ENCODE data around the gene TAP1.

DNA sequence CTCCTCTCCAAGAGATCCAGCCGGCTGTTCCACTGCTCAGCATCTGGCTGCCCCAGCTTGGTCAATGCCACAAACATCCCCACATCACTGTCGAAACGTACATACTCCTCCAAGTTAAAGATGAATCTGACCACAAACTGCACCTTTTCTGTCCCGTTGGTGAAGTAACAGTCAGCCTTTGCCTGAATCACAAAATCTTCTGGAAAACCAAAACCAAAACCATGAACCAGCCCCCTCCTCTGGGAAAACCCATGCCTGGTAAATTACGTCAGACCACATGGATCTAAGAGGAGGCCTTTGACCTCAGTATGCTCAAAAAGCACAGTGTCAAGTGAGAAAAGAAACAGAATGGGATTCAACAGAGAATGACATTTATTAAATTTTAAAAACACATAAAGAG, 38.4 kb downstream of the TAP1 start:
- TF ChIP-seq, protein P1, sequence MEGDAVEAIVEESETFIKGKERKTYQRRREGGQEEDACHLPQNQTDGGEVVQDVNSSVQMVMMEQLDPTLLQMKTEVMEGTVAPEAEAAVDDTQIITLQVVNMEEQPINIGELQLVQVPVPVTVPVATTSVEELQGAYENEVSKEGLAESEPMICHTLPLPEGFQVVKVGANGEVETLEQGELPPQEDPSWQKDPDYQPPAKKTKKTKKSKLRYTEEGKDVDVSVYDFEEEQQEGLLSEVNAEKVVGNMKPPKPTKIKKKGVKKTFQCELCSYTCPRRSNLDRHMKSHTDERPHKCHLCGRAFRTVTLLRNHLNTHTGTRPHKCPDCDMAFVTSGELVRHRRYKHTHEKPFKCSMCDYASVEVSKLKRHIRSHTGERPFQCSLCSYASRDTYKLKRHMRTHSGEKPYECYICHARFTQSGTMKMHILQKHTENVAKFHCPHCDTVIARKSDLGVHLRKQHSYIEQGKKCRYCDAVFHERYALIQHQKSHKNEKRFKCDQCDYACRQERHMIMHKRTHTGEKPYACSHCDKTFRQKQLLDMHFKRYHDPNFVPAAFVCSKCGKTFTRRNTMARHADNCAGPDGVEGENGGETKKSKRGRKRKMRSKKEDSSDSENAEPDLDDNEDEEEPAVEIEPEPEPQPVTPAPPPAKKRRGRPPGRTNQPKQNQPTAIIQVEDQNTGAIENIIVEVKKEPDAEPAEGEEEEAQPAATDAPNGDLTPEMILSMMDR (IDR thresholded peaks at IDR 0.05; ENCODE audit: extremely low read depth in 1 of 2, insufficient read depth in 1 of 2, low read depth in 1 of 2, low read length in 2 of 2) = no peak
- TF ChIP-seq POLR2A (IDR thresholded peaks at IDR 0.05; ENCODE audit: low read depth, low read length) (no peak), POLR2AphosphoS5 (IDR thresholded peaks at IDR 0.05; ENCODE audit: insufficient read depth, low read depth, low read length) (no peak), EZH2 (IDR thresholded peaks at IDR 0.05; ENCODE audit: borderline replicate concordance, low read depth, low read length, severe bottlenecking) (no peak)
